DOHH2 (cell line): ENCODE data around the gene CTAGE8.
"Not testable (repeated sequence)": the region's sequence is repeated elsewhere in the genome, so short reads cannot be mapped to it uniquely, and the experiment has no call there.

ENCODE experiments used
- EZH2phosphoT487 ChIP-seq: fragments of 200-600 bp; sonication (generic); IDR thresholded peaks from 2 replicates; pipeline ENCODE4 v1.6.1; 2017; ENCODE audit warnings: borderline replicate concordance, mild to moderate bottlenecking, antibody characterized with exemption, low read length, moderate library complexity, mixed read lengths
- TF ChIP-seq, protein P1 (sequence below): fragments of 200-600 bp; sonication (generic); IDR thresholded peaks from one replicate; pipeline ENCODE4 v1.5.1; 2014; ENCODE audit warnings: antibody characterized with exemption, mild to moderate bottlenecking, low read depth, low read length; ENCODE audit not compliant: poor library complexity, severe bottlenecking

GRCh38 chr7:144317537-144317936 lies 48.4 kb upstream of the CTAGE8 start:
- TF ChIP-seq, protein P1, sequence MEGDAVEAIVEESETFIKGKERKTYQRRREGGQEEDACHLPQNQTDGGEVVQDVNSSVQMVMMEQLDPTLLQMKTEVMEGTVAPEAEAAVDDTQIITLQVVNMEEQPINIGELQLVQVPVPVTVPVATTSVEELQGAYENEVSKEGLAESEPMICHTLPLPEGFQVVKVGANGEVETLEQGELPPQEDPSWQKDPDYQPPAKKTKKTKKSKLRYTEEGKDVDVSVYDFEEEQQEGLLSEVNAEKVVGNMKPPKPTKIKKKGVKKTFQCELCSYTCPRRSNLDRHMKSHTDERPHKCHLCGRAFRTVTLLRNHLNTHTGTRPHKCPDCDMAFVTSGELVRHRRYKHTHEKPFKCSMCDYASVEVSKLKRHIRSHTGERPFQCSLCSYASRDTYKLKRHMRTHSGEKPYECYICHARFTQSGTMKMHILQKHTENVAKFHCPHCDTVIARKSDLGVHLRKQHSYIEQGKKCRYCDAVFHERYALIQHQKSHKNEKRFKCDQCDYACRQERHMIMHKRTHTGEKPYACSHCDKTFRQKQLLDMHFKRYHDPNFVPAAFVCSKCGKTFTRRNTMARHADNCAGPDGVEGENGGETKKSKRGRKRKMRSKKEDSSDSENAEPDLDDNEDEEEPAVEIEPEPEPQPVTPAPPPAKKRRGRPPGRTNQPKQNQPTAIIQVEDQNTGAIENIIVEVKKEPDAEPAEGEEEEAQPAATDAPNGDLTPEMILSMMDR, result not testable (repeated sequence)
- TF ChIP-seq EZH2phosphoT487, result not testable (repeated sequence)
